Tibial nerve (tissue), 4 donors: ENCODE data around the gene PRUNE1.

Source experiments
- EP300 ChIP-seq, 2 donors: sonication (generic); formaldehyde crosslinking; IDR thresholded peaks; one replicate each; pipeline ENCODE4 v1.6.1; 2017; ENCODE audit warnings: antibody characterized with exemption in 2 of 2, mild to moderate bottlenecking in 1 of 2
- POLR2A ChIP-seq, 2 donors: fragments of 450-650 bp; IDR thresholded peaks; one replicate each; pipeline ENCODE4 v1.6.1; 2017; ENCODE audit warnings: antibody characterized with exemption in 2 of 2, mild to moderate bottlenecking in 2 of 2, moderate library complexity in 2 of 2
- TF ChIP-seq, protein P1 (sequence below), 5 experiments: fragments of 200-600 bp in 3 of 5; fragments of 450-650 bp in 2 of 5; sonication (generic) in 3 of 5; IDR thresholded peaks; one replicate each; pipeline ENCODE4 v1.5.1; 2016 to 2019; ENCODE audit warnings: antibody characterized with exemption in 5 of 5, mild to moderate bottlenecking in 3 of 5, moderate library complexity in 2 of 5

- TF ChIP-seq, protein P1, sequence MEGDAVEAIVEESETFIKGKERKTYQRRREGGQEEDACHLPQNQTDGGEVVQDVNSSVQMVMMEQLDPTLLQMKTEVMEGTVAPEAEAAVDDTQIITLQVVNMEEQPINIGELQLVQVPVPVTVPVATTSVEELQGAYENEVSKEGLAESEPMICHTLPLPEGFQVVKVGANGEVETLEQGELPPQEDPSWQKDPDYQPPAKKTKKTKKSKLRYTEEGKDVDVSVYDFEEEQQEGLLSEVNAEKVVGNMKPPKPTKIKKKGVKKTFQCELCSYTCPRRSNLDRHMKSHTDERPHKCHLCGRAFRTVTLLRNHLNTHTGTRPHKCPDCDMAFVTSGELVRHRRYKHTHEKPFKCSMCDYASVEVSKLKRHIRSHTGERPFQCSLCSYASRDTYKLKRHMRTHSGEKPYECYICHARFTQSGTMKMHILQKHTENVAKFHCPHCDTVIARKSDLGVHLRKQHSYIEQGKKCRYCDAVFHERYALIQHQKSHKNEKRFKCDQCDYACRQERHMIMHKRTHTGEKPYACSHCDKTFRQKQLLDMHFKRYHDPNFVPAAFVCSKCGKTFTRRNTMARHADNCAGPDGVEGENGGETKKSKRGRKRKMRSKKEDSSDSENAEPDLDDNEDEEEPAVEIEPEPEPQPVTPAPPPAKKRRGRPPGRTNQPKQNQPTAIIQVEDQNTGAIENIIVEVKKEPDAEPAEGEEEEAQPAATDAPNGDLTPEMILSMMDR (IDR thresholded peaks at IDR 0.05) = no peak
- no peak for TF ChIP-seq EP300 (IDR thresholded peaks at IDR 0.05)
- no peak for TF ChIP-seq POLR2A (IDR thresholded peaks at IDR 0.05)
Measured at GRCh38 chr1:150999926-151000325, 8.3 kb upstream of the PRUNE1 start.
